ENCODE results near the gene EML1. TPM values are rescaled to one million over a fixed set of nuclear protein-coding genes. Genes with fewer than 3 reads are reported as not detected.

EML1 gene
- total and polyA plus RNA-seq, 2 of the 13 experiments (the other 11 are each of a cell fraction or from before 2014, with no cell fraction given), result 0.59 to 1.7 TPM

DNA sequence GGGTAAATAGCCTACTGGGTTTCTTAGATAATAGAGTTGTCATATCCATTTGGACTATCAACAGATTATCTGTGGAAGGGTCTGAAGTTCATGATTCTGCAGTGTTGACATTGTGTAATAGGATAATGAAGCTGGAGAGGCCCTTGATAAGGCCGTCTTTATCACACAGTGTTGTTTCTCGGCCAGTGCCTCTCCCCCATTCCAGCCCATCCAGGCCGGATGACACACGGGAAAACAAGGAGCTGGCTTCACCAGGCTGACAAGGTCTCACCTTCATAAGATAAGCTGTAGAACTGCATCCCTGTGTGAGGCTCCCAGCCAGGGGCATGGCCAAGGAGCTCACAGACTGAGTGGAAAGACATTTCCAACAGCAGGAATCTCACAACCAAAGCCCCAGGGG, 8.7 kb upstream of the EML1 start (continued):
- no peak for TF ChIP-seq ATM (IDR thresholded peaks at IDR 0.05; ENCODE audit: borderline replicate concordance)
- no peak for TF ChIP-seq ZNF775 (CRISPR knock-in tag; IDR thresholded peaks at IDR 0.05; ENCODE audit: borderline replicate concordance)
- no peak for TF ChIP-seq FOXM1 (CRISPR knock-in tag; IDR thresholded peaks at IDR 0.05)
- peak; percentile 51; the same call in 1 of the 2 replicates for TF ChIP-seq ZNF710 (CRISPR knock-in tag; IDR thresholded peaks at IDR 0.05; ENCODE audit: borderline replicate concordance)
- no peak for TF ChIP-seq FOXA1 (IDR thresholded peaks at IDR 0.05)
- peak; percentile 97 for TF ChIP-seq FOXA1 (CRISPR knock-in tag; IDR thresholded peaks at IDR 0.05)
- TF ChIP-seq HOXD1 (CRISPR knock-in tag; IDR thresholded peaks at IDR 0.05), result no peak
- no peak for TF ChIP-seq ZBTB8A (CRISPR knock-in tag; IDR thresholded peaks at IDR 0.05; ENCODE audit: borderline replicate concordance, low read depth)
- no peak for TF ChIP-seq NR0B2 (CRISPR knock-in tag; IDR thresholded peaks at IDR 0.05)
- TF ChIP-seq, protein P1, sequence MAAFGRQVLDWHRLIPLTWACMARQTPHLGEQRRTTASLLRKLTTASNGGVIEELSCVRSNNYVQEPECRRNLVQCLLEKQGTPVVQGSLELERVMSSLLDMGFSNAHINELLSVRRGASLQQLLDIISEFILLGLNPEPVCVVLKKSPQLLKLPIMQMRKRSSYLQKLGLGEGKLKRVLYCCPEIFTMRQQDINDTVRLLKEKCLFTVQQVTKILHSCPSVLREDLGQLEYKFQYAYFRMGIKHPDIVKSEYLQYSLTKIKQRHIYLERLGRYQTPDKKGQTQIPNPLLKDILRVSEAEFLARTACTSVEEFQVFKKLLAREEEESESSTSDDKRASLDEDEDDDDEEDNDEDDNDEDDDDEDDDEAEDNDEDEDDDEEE (CRISPR knock-in tag; IDR thresholded peaks at IDR 0.05), result no peak
- TF ChIP-seq ZNF609 (CRISPR knock-in tag; IDR thresholded peaks at IDR 0.05; ENCODE audit: borderline replicate concordance), result peak; percentile 81; the same call in 1 of the 2 replicates
- TF ChIP-seq ZNF460 (CRISPR knock-in tag; IDR thresholded peaks at IDR 0.05; ENCODE audit: borderline replicate concordance), result no peak
- TF ChIP-seq SRY (CRISPR knock-in tag; IDR thresholded peaks at IDR 0.05), result no peak
- TF ChIP-seq ZNF235 (CRISPR knock-in tag; IDR thresholded peaks at IDR 0.05; ENCODE audit: borderline replicate concordance), result no peak
- TF ChIP-seq CSRNP2 (CRISPR knock-in tag; conservative IDR thresholded peaks at IDR 0.05; ENCODE audit: low read depth), result no peak
- TF ChIP-seq ARID2 (CRISPR knock-in tag; IDR thresholded peaks at IDR 0.05; ENCODE audit: borderline replicate concordance), result no peak
- TF ChIP-seq SYNCRIP (IDR thresholded peaks at IDR 0.05; ENCODE audit: insufficient read depth, low read depth, low read length), result no peak
- 0 out of 2 replicates have a peak, but pooled peaks have one; percentile 30 for TF ChIP-seq ZFP91 (CRISPR knock-in tag; IDR thresholded peaks at IDR 0.05; ENCODE audit: borderline replicate concordance)
